Keratinocyte (primary cell): ENCODE results near the gene SOD2. TPM values are rescaled to one million over a fixed set of nuclear protein-coding genes. Genes with fewer than 3 reads are reported as not detected.

Experiments used
- DNase-seq: peaks from one replicate; pipeline ENCODE4 v3.0.0-alpha.2; 2011; ENCODE audit warnings: low read depth, missing footprints, low spot score
- FAIRE-seq: peaks from 2 replicates; lab custom pipeline; 2011; peaks lifted over from hg19 to GRCh38; lab: Jason Lieb, UNC
- H2AFZ ChIP-seq: 2 replicates; pipeline ENCODE4 v1.6.0; 2012; ENCODE audit warnings: low read length, control low read depth, inconsistent platforms; ENCODE audit not compliant: control insufficient read depth
- H3K27ac ChIP-seq: 2 replicates; pipeline ENCODE4 v1.5.1; 2011; ENCODE audit warnings: low read length; ENCODE audit not compliant: control insufficient read depth, insufficient read depth
- H3K27me3 ChIP-seq: 3 replicates; pipeline ENCODE4 v1.6.0; 2011; ENCODE audit warnings: low read length; ENCODE audit not compliant: control insufficient read depth, insufficient read depth; ENCODE audit errors: extremely low read depth
- H3K36me3 ChIP-seq, 2 experiments: 2 replicates in 1 of 2; 3 replicates in 1 of 2; pipeline ENCODE4 v1.5.1; 2011; ENCODE audit warnings: low read length in 2 of 2, mild to moderate bottlenecking in 1 of 2; ENCODE audit not compliant: control insufficient read depth in 2 of 2, insufficient read depth in 2 of 2; ENCODE audit errors: extremely low read depth in 1 of 2
- H3K4me1 ChIP-seq: 3 replicates; pipeline ENCODE4 v1.5.1; 2011; ENCODE audit warnings: low read length; ENCODE audit not compliant: control insufficient read depth, insufficient read depth; ENCODE audit errors: extremely low read depth
- H3K4me2 ChIP-seq: 3 replicates; pipeline ENCODE4 v1.6.0; 2011; ENCODE audit warnings: low read depth, low read length; ENCODE audit not compliant: control insufficient read depth, insufficient read depth; ENCODE audit errors: extremely low read depth
- H3K4me3 ChIP-seq, 3 experiments: fragments of 200-600 bp in 1 of 3; sonication (generic) in 1 of 3; 2 replicates in 2 of 3; 3 replicates in 1 of 3; pipeline ENCODE4 v1.5.1; 2011 to 2016; ENCODE audit warnings: low read length in 3 of 3, mild to moderate bottlenecking in 3 of 3, control low read depth in 2 of 3, inconsistent platforms in 1 of 3, low read depth in 1 of 3, mixed read lengths in 1 of 3, mixed run types in 1 of 3, moderate library complexity in 1 of 3; ENCODE audit not compliant: control insufficient read depth in 2 of 3, insufficient read depth in 2 of 3; ENCODE audit errors: extremely low read depth in 1 of 3
- H3K79me2 ChIP-seq: 2 replicates; pipeline ENCODE4 v1.6.0; 2012; ENCODE audit warnings: low read length; ENCODE audit not compliant: control insufficient read depth, insufficient read depth
- H3K9ac ChIP-seq: 3 replicates; pipeline ENCODE4 v1.6.0; 2011; ENCODE audit warnings: low read length; ENCODE audit not compliant: control insufficient read depth, insufficient read depth; ENCODE audit errors: extremely low read depth
- H3K9me1 ChIP-seq: 3 replicates; pipeline ENCODE4 v1.6.0; 2011; ENCODE audit warnings: low read length; ENCODE audit not compliant: control insufficient read depth, insufficient read depth; ENCODE audit errors: extremely low read depth
- H3K9me3 ChIP-seq: 2 replicates; pipeline ENCODE4 v1.5.1; 2012; ENCODE audit warnings: low read depth, low read length; ENCODE audit not compliant: control insufficient read depth
- H4K20me1 ChIP-seq: 3 replicates; pipeline ENCODE4 v1.6.0; 2011; ENCODE audit warnings: low read length; ENCODE audit not compliant: control insufficient read depth, insufficient read depth; ENCODE audit errors: extremely low read depth
- CTCF ChIP-seq, 3 experiments: IDR thresholded peaks in 1 of 3; conservative IDR thresholded peaks in 1 of 3; optimal IDR thresholded peaks in 1 of 3; 2 replicates in 2 of 3; 3 replicates in 1 of 3; pipeline versions ENCODE3 to v1.5.1; 2011; ENCODE audit warnings: low read length in 3 of 3, mild to moderate bottlenecking in 3 of 3, moderate library complexity in 2 of 3, control low read depth in 1 of 3, inconsistent platforms in 1 of 3; ENCODE audit not compliant: insufficient read depth in 2 of 3; ENCODE audit errors: extremely low read depth in 1 of 3
- EZH2 ChIP-seq: IDR thresholded peaks from one replicate; pipeline ENCODE4 v1.6.1; 2012; ENCODE audit warnings: inconsistent platforms, mild to moderate bottlenecking, low read length, moderate library complexity
- dilution Hi-C: fragments of 300-500 bp; cut with MboI; formaldehyde crosslinking; loops from one replicate; pipeline ENCODE4 v1.7.0; 2020; ENCODE audit warnings: low sequenced_read_pairs; ENCODE audit not compliant: extremely low pct_ligation_motif_present
- polyA plus RNA-seq, 5 experiments: library from polyadenylated mRNA; depleted of rRNA in 3 of 5; stranded (reverse) in 3 of 5; stranded (forward) in 1 of 5; unstranded in 1 of 5; fragments of >200 nt; gene quantifications; 1 replicate in 1 of 5; 2 replicates in 3 of 5; 3 replicates in 1 of 5; pipeline versions ENCODE4 v1.2.1 to v1.2.3, GENCODE V29; 2011 to 2012; ENCODE audit warnings: missing spikeins in 2 of 5, low read depth in 1 of 5, low replicate concordance in 1 of 5

The SOD2 gene
- polyA plus RNA-seq, 1 donor (not counting 4 experiments of a cell fraction or from before 2014, with no cell fraction given) = 41.9 TPM

GRCh38 chr6:159655409-159655988 lies 37.5 kb downstream of the SOD2 start:
- DNase-seq = no peak
- Histone ChIP-seq H3K9ac (no peak overlapping the region), H4K20me1 (no peaks in the 10 kb centered on the region)

GRCh38 chr6:159654483-159655098 lies 38.5 kb downstream of the SOD2 start:
- Histone ChIP-seq H2AFZ (no peak overlapping the region), H3K4me2 (no peak overlapping the region), H3K27me3 (no peaks in the 10 kb centered on the region), H3K9me3 (no peaks in the 10 kb centered on the region), H3K9ac (no peak overlapping the region), H3K79me2 (no peaks in the 10 kb centered on the region), H3K9me1 (no peaks in the 10 kb centered on the region), H3K36me3 (no peaks in the 10 kb centered on the region), H3K4me3 (no peak overlapping the region), H3K4me1 (no peaks in the 10 kb centered on the region), H3K27ac (no peak overlapping the region), H4K20me1 (no peaks in the 10 kb centered on the region)
- TF ChIP-seq CTCF (optimal IDR thresholded peaks at IDR 0.05 in 1 of 3, IDR thresholded peaks at IDR 0.05 in 1 of 3, conservative IDR thresholded peaks at IDR 0.05 in 1 of 3; ENCODE audit: extremely low read depth in 1 of 3, insufficient read depth in 2 of 3, low read length in 3 of 3) (peak in 2 of 3 experiments; percentile 25 to 37), EZH2 (no peak)
- no peak for FAIRE-seq
- peak; percentile 7 for DNase-seq
- dilution Hi-C loops = no loop called here

More at GRCh38 chr6:159655409-159655988, 37.5 kb downstream of the SOD2 start:
- Histone ChIP-seq H3K79me2 (no peaks in the 10 kb centered on the region), H3K36me3 (no peaks in the 10 kb centered on the region), H3K4me3 (no peak overlapping the region), H3K9me3 (no peaks in the 10 kb centered on the region), H3K4me1 (no peaks in the 10 kb centered on the region), H3K9me1 (no peaks in the 10 kb centered on the region), H3K27ac (no peak overlapping the region), H3K27me3 (no peaks in the 10 kb centered on the region), H3K4me2 (no peak overlapping the region), H2AFZ (no peak overlapping the region)
- dilution Hi-C loops = no loop called here
- no peak for FAIRE-seq
- TF ChIP-seq EZH2 = no peak
- TF ChIP-seq CTCF (optimal IDR thresholded peaks at IDR 0.05 in 1 of 3, IDR thresholded peaks at IDR 0.05 in 1 of 3, conservative IDR thresholded peaks at IDR 0.05 in 1 of 3; ENCODE audit: extremely low read depth in 1 of 3, insufficient read depth in 2 of 3, low read length in 3 of 3) = no peak
